T-helper 1 cell treated with Interleukin-12 subunit alpha and Interleukin-12 subunit beta and Interleukin-4 antibody, amounts not matched to agents 30 μg/mL and 1 μg/mL, for 36 hours (primary cell): ENCODE results near the gene CHRM4.
A peak's percentile ranks its signal among the peaks of the same experiment; 100 is the strongest.

ENCODE experiments used
- H3K27ac Mint-ChIP-seq: one replicate; pipeline ENCODE4 v1.8.0; 2021; ENCODE audit warnings: mild to moderate bottlenecking, mixed read lengths
- H3K27me3 Mint-ChIP-seq: one replicate; pipeline ENCODE4 v1.8.0; 2021; ENCODE audit warnings: low read depth, mixed read lengths
- H3K36me3 Mint-ChIP-seq: one replicate; pipeline ENCODE4 v1.8.0; 2021; ENCODE audit warnings: low read depth, mixed read lengths
- H3K4me1 Mint-ChIP-seq: one replicate; pipeline ENCODE4 v1.8.0; 2021; ENCODE audit warnings: low read depth, mixed read lengths
- H3K4me3 Mint-ChIP-seq: one replicate; pipeline ENCODE4 v1.8.0; 2021; ENCODE audit warnings: mild to moderate bottlenecking, moderate library complexity, mixed read lengths
- H3K9me3 Mint-ChIP-seq: one replicate; pipeline ENCODE4 v1.8.0; 2021; ENCODE audit warnings: mixed read lengths

Gene CHRM4

DNA sequence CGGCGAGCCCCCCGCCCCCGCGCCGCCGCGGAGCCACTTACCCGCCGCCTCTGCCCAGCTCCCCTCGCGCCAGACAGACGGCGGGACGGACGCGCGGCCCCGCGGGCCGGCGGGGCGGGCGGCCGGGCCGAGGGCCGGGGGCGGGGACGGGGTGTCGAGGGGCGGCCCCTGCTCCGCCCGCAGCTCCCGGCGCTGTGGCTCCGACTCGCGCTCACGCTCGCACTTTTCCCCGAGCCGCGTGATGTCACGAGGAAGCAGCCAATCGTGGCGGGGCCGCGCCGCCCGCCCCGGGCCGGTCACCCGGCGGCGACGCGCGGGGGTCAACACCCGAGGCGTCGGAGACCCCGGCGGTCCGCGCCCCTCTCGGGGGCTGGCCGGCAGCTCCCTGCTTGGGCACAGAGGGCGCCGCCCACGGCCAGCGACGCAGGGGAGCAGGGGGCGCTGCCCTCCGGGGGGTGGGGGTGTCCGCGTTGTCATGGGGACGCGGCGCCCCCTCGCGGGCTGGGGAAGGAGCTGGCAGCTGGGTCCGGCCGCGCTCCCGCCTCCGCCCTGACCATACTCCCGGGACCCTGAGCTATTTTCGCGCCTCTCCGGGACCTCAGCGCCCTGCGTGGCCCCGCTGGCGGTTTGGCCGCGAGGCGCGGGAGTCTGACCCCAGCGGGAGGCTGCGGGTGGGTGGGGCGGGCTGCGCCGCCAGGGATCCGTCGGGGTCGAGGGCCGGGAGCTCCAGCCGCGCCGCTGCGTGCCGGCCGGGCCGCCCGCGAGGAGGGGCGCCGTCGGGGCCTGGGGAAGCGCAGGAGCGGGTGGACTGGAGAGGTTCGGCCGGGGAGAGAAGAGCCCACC is at the start of gene CHRM4:
Gene CHRM4 (minus strand): TSS at position 199 of the 843 bp plus-strand sequence. CDS start 5,219 bp downstream, outside the sequence.
- peaks cover 49% of the 10 kb centered on the region for H3K27me3 Mint-ChIP-seq
- H3K4me3 Mint-ChIP-seq = peak within 1 kb of the TSS; percentile 82
- H3K27ac Mint-ChIP-seq = no peak within 1 kb of the TSS
- peaks cover 22% of the 10 kb centered on the region for H3K4me1 Mint-ChIP-seq
- H3K9me3 Mint-ChIP-seq = no peaks in the 10 kb centered on the region
- peaks cover 5% of the 10 kb centered on the region for H3K36me3 Mint-ChIP-seq

GRCh38 chr11:46438211-46438610 is 46.6 kb upstream of the CHRM4 start:
- no peaks in the 10 kb centered on the region for H3K27me3 Mint-ChIP-seq
- H3K4me1 Mint-ChIP-seq = peaks cover 10% of the 10 kb centered on the region
- peaks cover 25% of the 10 kb centered on the region for H3K36me3 Mint-ChIP-seq
- H3K4me3 Mint-ChIP-seq = no peak overlapping the region
- H3K27ac Mint-ChIP-seq = no peak overlapping the region
- H3K9me3 Mint-ChIP-seq = no peaks in the 10 kb centered on the region

DNA sequence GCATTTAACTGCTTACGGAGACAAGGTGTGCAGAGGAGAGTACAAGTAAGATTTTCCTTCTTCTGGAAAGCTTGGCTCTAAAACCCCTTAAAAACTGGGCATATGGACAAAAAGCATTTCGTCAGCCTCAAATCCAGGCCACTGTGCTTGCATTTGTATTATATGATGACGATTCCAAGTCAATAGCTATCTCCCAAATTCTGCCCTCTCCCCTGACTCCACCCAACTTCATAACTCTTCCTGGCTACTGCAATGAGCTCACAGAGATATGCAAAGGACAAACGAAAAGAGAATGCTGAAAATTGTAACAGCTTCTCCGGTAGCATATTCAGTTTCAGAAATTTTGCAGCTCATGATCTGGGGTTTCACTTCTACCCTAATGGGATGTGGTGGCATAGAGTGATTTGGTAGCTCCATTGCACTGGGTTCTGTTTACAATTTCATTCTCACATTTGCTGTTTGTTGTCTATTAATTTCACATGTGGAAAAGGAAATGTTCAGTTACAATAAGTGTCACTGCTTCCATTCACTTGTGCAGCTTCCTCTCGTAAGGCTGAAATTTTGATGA is 45.6 kb upstream of the CHRM4 start:
- H3K9me3 Mint-ChIP-seq = no peaks in the 10 kb centered on the region
- no peak overlapping the region for H3K4me3 Mint-ChIP-seq

GRCh38 chr11:46436113-46436512 is 44.5 kb upstream of the CHRM4 start:
- Mint-ChIP-seq H3K4me1 (peaks cover 10% of the 10 kb centered on the region), H3K27me3 (no peaks in the 10 kb centered on the region), H3K4me3 (no peak overlapping the region), H3K9me3 (no peaks in the 10 kb centered on the region), H3K27ac (no peak overlapping the region), H3K36me3 (peaks cover 31% of the 10 kb centered on the region)

More for the DNA sequence above, 45.6 kb upstream of the CHRM4 start:
- Mint-ChIP-seq H3K4me1 (peaks cover 10% of the 10 kb centered on the region), H3K27ac (no peak overlapping the region), H3K36me3 (peaks cover 26% of the 10 kb centered on the region), H3K27me3 (no peaks in the 10 kb centered on the region)

DNA sequence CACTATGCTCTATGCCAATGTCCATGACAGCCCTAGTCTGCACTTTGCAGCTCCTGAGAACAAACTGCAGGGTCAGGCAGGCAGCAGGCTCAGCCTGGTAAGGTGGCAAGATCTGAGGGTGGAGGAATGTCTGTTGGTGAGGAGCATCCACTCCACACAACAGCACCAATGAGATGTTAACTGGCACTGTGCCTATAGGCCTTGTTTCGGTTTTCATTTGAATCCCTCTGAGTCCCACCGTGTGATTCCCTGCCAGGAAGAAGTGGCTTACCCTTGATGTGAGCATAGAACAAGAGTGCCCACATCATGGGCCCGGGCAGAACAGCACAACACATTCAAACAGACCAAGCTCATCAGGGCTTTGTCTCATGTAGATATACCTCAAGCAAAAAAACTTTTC is 44.1 kb upstream of the CHRM4 start:
- H3K4me3 Mint-ChIP-seq = no peak overlapping the region
- no peaks in the 10 kb centered on the region for H3K27me3 Mint-ChIP-seq
- no peak overlapping the region for H3K27ac Mint-ChIP-seq
- no peaks in the 10 kb centered on the region for H3K9me3 Mint-ChIP-seq
- peaks cover 10% of the 10 kb centered on the region for H3K4me1 Mint-ChIP-seq
- H3K36me3 Mint-ChIP-seq = peaks cover 31% of the 10 kb centered on the region

DNA sequence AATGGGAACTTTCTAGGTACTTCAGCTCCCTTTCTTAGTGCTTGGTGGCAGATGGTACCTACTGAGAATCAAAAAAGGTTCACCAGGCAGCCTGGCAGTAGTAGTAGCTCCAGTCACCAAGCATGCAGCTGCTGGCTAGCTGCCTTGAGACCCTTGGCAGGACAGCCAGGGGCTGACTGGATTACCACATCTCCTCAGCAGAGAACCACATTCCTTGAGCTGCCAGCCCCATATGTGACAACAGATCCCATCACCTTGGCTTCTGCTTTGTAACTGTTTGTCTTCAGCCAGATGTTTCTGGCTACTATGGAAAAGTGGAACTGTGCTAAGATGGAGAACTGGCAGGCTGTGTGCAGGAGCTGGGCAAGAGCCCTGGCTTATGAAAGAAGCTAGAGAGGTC is 39.6 kb upstream of the CHRM4 start:
- H3K27me3 Mint-ChIP-seq = no peaks in the 10 kb centered on the region
- H3K27ac Mint-ChIP-seq = no peak overlapping the region
- no peak overlapping the region for H3K4me3 Mint-ChIP-seq
- H3K9me3 Mint-ChIP-seq = no peaks in the 10 kb centered on the region
- peaks cover 27% of the 10 kb centered on the region for H3K36me3 Mint-ChIP-seq
- peaks cover 4% of the 10 kb centered on the region for H3K4me1 Mint-ChIP-seq

DNA sequence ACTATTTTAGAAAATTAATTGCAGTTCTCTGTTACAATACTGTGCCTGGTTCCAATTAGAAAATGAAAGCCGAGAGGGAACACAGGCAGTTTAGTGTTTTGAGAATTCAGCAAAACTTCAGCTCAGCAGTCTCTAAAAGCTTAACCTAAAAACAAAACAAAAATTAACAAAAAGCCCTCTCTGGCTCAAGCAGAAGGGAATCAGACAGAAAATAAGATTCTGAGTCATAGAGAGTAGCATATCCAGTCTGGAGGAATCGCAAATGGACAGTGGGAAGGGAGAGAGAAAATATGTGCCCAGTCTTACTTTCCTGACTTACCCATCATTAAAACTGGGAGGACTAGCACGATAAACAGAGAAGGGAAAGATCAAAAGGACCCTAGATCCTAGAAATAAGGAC is 38.1 kb upstream of the CHRM4 start:
- peaks cover 2% of the 10 kb centered on the region for H3K4me1 Mint-ChIP-seq
- H3K27ac Mint-ChIP-seq = no peak overlapping the region
- peaks cover 27% of the 10 kb centered on the region for H3K36me3 Mint-ChIP-seq
- no peaks in the 10 kb centered on the region for H3K9me3 Mint-ChIP-seq
- no peaks in the 10 kb centered on the region for H3K27me3 Mint-ChIP-seq
- no peak overlapping the region for H3K4me3 Mint-ChIP-seq

DNA sequence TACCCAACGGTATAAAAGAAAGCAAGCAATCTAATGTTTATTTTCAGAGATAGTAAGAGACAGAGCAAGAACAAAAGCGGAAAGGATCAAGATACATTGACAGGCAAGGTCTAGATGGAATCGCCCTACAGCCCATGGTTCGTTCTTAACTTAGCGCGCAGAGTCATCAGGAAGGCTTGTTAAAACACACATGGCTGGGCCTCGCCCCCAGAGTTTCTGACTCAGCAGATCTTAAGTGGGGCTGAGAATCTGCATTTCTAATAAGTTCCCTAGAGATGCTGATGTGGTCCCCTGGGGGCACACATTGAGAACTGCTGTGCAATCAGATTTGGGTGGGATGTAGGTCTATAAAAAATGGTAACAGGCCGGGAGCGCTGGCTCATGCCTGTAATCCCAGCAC is 35.8 kb upstream of the CHRM4 start:
- H3K36me3 Mint-ChIP-seq = peaks cover 22% of the 10 kb centered on the region
- no peak overlapping the region for H3K4me3 Mint-ChIP-seq
- peaks cover 2% of the 10 kb centered on the region for H3K4me1 Mint-ChIP-seq
- H3K27me3 Mint-ChIP-seq = no peaks in the 10 kb centered on the region
- H3K9me3 Mint-ChIP-seq = no peaks in the 10 kb centered on the region
- H3K27ac Mint-ChIP-seq = no peak overlapping the region

GRCh38 chr11:46426233-46426991 is 34.8 kb upstream of the CHRM4 start:
- Mint-ChIP-seq H3K4me1 (peaks cover 2% of the 10 kb centered on the region), H3K27me3 (no peaks in the 10 kb centered on the region), H3K36me3 (peaks cover 21% of the 10 kb centered on the region), H3K4me3 (no peak overlapping the region), H3K27ac (no peak overlapping the region), H3K9me3 (no peaks in the 10 kb centered on the region)

GRCh38 chr11:46422588-46422987 is 31.0 kb upstream of the CHRM4 start:
- peaks cover 22% of the 10 kb centered on the region for H3K36me3 Mint-ChIP-seq
- H3K9me3 Mint-ChIP-seq = no peaks in the 10 kb centered on the region
- H3K4me1 Mint-ChIP-seq = peaks cover 8% of the 10 kb centered on the region
- H3K27ac Mint-ChIP-seq = no peak overlapping the region
- no peaks in the 10 kb centered on the region for H3K27me3 Mint-ChIP-seq
- no peak overlapping the region for H3K4me3 Mint-ChIP-seq

DNA sequence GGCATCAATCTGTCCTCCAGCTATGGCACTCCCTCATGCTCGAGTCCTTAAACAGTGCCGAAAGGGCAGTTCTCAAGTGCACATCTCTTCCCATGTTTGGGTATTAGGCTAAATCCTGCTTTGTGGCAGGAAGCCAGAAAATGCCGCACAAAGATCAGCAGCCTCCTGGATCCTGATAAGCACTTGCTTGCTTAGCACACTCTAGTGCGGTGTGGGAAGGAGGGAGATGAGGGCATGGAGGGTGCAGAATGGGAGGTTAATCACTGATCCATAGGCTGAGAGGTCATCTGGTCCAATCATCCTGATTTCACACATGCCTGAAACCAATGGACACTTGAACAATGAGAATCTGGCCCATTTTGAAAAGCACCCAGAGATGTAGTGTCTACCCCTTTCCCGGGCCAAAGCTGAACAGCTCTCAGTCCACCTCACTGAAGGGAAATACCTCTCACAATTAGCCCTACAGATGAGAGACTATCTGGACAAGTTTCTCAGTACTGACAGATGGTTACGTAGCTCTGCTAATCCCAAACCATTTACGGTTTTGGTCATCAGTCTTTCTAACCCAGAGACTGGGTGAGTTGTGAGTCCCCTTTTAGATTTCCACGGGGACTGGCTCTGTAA is 29.8 kb upstream of the CHRM4 start:
- peaks cover 8% of the 10 kb centered on the region for H3K4me1 Mint-ChIP-seq
- no peaks in the 10 kb centered on the region for H3K27me3 Mint-ChIP-seq
- H3K9me3 Mint-ChIP-seq = no peaks in the 10 kb centered on the region
- no peak overlapping the region for H3K4me3 Mint-ChIP-seq
- peaks cover 22% of the 10 kb centered on the region for H3K36me3 Mint-ChIP-seq
- no peak overlapping the region for H3K27ac Mint-ChIP-seq

GRCh38 chr11:46420513-46420912 is 28.9 kb upstream of the CHRM4 start:
- H3K9me3 Mint-ChIP-seq = no peaks in the 10 kb centered on the region
- no peak overlapping the region for H3K4me3 Mint-ChIP-seq
- no peak overlapping the region for H3K27ac Mint-ChIP-seq
- peaks cover 26% of the 10 kb centered on the region for H3K36me3 Mint-ChIP-seq
- H3K27me3 Mint-ChIP-seq = no peaks in the 10 kb centered on the region
- H3K4me1 Mint-ChIP-seq = peaks cover 8% of the 10 kb centered on the region

DNA sequence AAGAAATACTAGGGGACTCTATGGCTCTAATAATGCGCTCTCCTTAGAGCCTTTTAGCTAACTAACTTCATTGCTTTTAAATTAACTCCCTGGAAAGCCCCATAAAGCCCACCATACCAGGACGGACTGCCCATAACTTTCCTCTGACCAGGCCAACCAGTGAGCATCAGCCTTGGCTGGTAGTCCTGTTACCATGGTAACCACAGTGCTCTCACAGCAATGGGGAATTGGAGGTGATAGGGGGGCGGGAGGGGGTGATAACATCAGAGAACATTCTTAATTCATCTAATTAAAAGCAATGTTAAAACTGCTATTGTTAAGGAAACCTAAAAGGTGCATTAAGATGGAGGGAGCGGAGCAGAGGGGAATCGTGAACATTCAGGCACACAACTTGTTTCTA is 27.2 kb upstream of the CHRM4 start:
- no peaks in the 10 kb centered on the region for H3K27me3 Mint-ChIP-seq
- no peak overlapping the region for H3K4me3 Mint-ChIP-seq
- H3K27ac Mint-ChIP-seq = no peak overlapping the region
- H3K4me1 Mint-ChIP-seq = peaks cover 16% of the 10 kb centered on the region
- H3K9me3 Mint-ChIP-seq = no peaks in the 10 kb centered on the region
- H3K36me3 Mint-ChIP-seq = peaks cover 37% of the 10 kb centered on the region

- no peak overlapping the region for H3K4me3 Mint-ChIP-seq
- H3K9me3 Mint-ChIP-seq = no peaks in the 10 kb centered on the region
- H3K36me3 Mint-ChIP-seq = peaks cover 35% of the 10 kb centered on the region
- H3K4me1 Mint-ChIP-seq = peaks cover 16% of the 10 kb centered on the region
- no peaks in the 10 kb centered on the region for H3K27me3 Mint-ChIP-seq
- H3K27ac Mint-ChIP-seq = no peak overlapping the region
Observed at GRCh38 chr11:46417711-46418110, 26.1 kb upstream of the CHRM4 start.
